NCI-H524 treated with DMSO at 0.1 percent for 48 hours (cell line): ENCODE measurements around the gene ASIC5.
"Not testable (repeated sequence)": the region's sequence is repeated elsewhere in the genome, so short reads cannot be mapped to it uniquely, and the experiment has no call there.

Experiments
- DNase-seq: peaks from one replicate; lab custom pipeline; 2025; lab: John Stamatoyannopoulos, UW

The ASIC5 gene

DNA sequence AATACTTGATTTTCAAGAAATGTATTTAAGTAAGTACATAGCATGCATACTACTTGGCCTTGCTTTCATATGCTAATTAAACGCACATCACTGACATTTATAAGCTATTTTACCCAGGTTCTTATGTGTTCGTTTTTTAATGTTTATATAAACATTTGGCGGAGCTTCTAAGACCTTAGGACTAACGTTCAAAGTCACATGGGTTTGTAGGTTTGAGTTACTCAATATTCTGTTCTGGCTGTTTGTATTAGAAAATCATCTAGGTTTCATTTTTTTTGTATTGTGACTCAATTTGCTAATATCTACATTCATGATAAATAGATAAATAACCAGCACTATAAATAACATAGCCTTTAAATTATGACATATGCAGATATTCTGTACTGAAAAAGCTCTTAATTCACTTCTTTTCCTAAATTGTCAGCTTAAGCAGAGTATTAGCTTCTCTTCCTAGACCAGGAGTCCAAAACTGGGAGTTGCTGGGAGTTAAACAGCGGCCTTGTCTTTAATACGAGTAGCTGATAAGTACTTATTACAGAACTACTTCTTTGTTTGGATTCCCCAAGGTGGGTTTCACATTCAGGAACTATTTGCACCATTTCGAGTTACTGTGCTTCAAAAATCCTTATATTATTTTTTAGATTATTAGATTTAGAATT, 65.3 kb downstream of the ASIC5 start:
- DNase-seq, result no peak

DNA sequence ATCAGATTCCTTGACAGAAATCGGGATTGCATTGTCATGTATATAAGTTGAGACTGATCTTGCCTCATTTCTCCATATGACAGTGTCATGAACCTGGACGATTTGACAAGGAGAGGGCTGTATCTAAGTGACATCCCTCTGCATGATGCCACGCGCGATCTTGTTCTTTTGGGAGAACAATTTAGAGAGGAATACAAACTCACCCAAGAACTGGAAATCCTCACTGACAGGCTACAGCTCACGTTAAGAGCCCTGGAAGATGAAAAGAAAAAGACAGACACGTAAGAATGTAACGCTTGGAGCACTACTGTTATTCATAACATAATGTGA, 66.3 kb downstream of the ASIC5 start:
- DNase-seq, result no peak

DNA sequence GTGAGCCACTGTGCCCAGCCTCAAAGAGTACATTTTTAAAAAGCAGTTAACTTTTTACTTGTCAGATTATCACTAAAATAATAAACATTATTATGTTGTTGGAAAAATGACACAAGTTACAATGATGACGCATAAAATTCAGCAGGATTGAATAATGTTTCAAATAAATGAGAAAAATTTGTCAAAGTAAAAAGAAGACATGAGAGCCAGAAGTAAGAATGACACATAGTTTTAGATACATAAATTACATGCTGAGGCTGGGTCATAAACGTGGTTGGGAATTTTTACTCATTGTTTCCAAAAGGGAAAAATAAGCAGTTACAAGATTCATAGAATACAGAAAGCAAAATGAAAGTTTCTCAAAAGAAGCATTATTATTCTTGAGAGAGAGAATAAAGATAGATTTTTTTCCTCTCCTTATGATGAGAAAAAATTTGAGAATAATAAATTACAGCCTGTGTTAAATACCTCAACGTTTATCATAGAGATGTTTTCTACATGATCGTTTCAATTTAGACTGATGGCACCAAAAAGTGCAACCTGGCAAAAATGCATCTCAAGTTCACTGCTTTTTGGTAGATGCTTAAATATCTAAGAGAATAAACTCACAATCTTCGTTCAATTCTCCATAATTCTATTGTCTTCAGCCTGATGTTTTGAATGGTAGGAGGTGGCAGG, 66.8 kb downstream of the ASIC5 start:
- no peak for DNase-seq

DNA sequence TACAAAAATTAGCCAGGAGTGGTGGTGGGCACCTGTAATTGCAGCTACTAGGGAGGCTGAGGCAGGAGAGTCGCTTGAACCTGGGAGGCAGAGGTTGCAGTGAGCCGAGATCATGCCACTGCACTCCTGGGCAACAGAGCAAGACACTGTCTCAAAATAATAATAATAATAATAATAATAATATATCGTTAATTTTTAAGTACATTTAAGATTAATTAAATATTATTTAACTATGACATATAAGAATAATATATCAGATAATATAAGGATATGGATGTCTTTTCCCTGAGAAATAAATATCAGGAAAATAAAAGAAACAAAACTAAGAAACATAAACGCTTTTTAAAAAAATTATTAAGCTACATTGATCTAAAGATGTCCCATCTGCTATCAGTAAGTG, 68.5 kb downstream of the ASIC5 start:
- not testable (repeated sequence) for DNase-seq

DNA sequence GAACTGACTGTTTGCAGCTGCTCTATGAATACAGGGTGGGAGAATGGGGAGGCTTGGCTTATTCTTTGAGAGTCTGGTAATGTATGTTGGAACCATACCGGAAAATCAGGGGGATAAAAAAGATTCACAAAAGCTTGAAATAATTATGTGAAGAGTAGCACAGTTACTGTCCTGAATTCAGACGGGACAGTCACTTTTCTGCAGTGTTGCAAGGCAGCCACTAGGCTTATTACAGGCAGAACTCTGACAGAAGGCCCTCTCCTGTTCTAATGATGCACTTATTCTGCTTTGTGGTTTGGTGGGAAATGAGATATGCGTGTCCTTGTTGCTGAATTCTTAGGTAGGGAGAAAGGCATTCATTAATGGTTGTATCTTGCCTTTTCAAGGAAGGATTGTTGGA, 70.1 kb downstream of the ASIC5 start:
- no peak for DNase-seq

DNA sequence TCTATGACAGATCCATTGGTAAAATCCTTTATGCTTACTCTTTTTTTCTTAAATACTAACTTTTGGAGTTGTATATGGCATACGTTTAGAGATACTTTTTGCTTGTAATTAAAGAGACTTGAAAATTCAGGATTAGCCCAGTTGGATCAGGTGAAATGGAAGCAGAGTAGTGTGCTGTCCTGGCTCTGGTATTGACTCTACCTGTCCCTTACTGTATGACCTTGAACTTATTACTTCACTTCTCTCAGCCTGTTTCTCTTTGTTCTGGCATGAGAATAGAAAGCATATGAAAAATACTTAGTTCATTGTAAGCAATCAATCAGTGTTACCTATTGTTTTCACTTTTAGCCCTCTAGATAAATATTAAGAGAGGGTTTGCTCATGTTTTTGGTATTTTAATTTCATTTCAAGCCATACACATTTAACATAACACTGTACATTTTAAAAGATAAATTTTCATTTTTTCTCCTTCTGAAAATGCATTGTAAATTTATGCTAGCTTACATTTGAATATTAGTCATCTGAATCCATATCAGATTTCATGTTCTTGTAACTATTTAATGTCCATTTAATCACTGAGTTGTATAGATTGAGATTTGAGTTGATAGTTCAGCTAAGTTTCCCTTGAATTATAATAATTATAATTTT, 71.4 kb downstream of the ASIC5 start:
- no peak for DNase-seq

DNA sequence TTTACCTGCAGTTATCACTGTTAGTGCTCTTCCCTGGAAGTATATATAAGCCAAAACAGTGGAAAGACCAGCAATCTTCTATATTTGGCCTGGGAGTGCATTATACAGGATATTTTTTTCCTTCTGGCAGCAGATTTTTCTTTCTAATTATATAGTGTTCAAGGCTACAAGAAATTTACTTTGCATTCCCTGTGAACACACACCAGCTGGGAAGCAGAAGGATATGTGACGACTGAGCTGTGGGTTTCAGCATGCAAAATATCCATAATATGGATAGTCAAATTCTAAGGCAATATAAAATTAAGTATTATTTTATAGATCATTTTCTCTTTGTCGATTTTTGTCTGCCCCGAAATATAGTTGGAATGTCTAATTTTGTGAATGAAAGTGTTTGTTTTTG, 76.1 kb downstream of the ASIC5 start:
- DNase-seq, result no peak

DNA sequence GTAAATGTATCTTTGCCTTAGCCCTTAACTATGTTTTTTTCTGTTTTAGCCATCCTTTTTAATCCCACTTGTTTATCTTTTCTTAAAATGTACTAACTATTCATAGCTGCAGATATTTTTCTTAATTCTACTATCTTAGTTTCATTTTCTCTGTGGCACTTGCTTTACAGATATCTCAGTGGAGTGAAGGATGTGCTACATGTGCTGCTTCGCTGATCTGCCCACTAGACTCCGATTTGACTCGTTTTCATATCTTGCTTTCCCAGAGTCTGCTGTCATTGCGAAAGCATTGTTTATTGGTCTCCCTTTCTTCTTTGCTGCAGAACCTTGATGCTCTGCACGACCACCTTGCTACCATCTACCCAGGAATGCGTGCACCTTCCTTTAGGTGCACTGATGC, 76.7 kb downstream of the ASIC5 start:
- no peak for DNase-seq

DNA sequence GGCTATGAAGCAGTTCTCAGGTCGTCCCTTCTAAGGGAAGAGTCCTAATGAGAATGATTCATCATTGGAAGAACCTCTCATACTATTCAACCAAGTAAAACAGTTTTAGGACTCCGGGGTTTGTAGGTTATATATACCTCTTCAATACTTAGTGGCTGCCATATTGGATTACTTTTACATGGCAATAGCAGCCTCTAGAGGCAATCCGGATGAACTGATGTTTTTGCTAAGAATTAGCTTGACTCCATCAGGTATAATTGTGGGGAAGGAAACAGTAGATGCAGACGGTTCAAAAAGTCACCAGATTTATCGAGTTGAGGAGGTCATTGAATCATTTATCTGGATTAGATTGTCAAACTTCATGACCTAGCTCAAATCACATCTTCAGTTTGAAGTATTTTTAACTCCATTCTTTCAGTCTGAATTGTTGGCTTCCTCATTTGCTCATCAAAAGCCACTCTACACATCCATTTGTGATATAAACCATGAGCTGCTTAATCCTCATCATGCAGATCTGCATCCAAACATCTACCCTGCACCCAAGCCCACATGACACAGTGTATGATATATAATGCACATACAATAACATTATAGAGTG, 78.9 kb downstream of the ASIC5 start:
- peak; percentile 7 for DNase-seq

DNA sequence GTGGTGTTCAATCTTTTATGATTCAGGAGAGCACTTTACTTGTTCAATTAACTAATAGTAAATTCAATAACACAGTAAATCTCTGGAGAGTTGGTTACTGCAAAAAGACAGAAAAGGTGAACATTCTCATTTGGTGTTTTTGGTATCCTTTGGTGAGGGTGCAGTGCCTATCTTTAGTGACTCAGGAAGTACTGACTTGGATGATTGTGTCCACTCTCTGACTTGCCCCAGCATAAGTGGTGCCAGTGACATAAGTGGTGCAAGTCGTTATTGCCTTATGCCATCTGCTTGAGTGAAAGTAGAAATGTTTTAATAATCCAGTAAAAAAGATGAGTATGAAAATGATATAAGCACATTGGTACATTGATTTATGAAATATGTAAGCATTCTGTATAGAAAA, 80.2 kb downstream of the ASIC5 start:
- DNase-seq, result no peak

DNA sequence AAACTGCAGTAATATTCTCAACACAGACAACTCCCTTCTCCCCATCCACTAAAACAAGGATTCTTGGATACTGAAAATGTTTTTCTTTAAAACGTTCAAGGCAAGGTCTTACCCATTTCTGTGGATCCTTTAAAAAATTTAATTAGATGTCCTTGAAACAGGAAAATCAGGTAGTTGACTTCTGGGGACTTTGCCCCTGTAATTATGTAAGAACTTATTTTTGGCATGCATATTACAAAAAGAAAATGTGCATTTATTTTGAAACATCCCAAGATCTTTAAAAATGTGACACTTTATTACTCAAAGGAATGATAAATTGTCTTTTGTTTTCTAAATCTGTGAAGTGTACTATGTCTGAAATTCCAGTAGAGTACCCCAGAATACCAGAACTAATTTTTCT, 81.4 kb downstream of the ASIC5 start:
- DNase-seq, result no peak

DNA sequence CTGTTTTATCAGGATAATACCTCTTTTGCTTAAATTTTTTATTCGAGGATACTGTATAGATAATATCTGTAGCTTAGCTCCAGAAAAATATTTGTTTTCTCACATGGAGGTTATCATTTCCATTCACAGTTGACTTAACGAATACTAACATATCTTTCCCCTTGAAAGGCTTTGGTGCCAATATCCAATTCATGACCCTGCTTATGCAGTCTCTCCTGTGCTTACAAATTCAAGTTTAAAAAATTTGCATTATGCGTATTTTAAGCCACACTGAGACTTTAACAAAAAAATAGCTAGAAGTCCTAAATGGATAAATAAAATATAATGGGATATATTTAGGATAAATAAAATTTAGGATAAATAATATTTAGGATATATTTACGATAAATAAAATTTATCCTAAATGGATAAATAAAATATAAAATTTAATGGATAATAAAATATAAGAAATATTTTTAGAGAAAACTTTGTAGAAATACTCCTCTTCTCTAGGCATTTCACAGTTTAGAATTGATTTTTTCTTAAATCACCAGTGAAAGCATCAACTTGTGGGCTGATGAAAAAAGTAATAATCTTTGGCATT, 84.7 kb downstream of the ASIC5 start:
- no peak for DNase-seq

DNA sequence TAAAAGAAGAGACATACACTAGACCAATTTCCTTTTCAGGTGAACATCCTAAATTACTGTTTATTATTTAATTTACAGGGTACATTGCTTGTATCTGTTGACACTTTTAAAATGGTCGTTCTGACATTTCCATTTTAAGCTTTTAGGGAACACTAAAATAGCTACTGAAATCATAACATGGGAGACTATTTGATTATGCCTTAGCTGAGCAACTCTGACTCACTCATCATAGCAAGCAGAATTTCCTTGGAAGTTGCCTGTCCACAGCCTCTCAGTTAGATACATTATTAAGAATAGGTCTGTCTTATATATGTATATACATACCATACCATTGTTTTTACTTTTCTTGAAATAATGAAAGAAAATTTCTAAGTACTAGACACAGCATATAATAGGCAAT, 85.3 kb downstream of the ASIC5 start:
- no peak for DNase-seq
